Retina (tissue), 1 donor: ENCODE measurements around the gene RBPJ.
"Not testable (repeated sequence)": the region's sequence is repeated elsewhere in the genome, so short reads cannot be mapped to it uniquely, and the experiment has no call there.

Source experiments
- DNase-seq: peaks from one replicate; pipeline ENCODE4 v3.0.0-alpha.2; 2016

RBPJ gene

GRCh38 chr4:26377328-26378311 is 56.8 kb downstream of the RBPJ start:
- no peak for DNase-seq

- DNase-seq, result no peak
These were observed 59.0 kb downstream of the RBPJ start for GRCh38 chr4:26379837-26380236.

DNA sequence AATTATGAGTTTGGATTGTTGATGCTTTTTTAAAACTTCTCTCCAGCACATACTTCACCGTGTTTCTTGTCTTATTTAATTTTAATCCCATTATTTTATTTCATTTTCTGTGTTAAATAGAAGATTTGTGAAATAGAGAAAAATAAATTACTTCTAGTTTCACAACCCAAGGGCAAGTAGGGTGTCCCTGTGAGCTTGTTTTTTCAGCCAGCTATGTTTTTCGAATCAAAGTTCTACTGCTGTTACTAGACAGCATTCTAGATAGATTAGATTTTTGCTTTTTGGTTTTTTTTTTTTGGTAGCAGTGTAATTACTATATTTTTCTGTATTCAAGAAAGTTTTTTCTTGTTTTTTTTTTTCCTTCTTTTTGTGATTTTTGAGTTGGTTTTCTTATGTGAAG is 59.9 kb downstream of the RBPJ start:
- DNase-seq, result no peak

DNA sequence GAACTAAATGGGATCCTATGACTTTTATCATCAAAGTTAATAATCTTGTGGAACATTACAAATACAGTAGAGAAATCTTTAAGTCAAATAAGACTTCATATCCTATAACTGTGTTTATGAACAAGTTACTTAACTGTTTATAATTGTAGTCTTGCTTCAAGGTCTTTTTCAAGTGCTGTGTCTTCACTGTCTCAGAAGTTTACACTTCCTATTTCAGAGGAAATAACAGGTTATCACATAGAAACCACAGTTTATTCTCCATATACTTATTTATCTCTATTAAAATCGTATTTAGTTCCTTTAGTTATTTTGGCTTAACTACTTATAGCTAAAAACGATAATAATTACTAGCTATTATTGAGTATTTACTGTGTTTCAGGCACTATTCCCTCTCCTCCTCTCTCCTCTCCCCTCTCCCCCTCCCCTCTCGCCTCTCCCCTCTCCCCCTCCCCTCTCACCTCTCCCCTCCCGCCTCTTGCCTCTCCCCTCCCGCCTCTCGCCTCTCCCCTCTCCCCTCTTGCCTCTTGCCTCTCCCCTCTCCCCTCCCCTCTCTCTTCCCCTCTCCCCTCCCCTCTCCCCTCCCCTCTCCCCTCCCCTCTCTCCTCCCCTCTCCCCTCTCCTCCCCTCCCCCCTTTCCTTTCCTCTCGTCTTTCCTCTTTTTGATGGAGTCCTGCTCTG is 63.7 kb downstream of the RBPJ start:
- no peak for DNase-seq

DNA sequence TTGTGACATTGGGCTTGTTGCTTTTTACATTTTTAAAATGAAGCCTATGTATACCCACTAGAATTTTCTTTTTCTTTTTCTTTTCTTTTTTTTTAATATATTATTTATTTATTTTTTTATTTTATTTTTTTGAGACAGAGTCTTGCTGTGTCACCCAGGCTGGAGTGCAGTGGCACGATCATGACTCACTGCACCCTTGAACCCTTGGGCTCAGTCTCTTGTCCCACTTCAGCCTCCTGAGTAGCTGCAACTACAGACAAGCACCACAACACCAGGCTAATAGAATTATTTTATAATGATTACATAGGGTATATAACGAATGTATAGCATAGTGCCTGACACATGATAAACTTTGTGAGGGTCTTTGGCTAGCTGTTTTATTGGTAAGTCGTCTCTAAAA is 64.9 kb downstream of the RBPJ start:
- DNase-seq, result no peak

DNA sequence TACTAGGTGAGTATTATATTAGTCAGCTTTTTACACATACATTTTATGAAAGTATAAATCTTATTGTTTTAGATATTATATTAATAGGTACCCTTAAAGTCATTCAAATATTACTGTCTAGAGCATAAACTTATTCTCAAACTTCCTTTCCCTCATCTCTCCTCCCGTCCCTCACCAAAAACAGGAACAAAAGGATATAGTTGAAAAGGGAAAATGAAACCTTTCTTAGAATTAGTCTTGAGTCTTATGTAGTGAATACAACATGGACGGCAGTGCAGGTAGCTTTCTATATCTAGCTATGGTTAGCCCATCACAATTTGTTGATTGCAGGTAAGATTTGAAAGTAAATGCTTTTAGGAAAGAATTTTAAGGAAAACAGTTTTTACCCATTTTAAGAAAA is 65.6 kb downstream of the RBPJ start:
- DNase-seq, result no peak

DNA sequence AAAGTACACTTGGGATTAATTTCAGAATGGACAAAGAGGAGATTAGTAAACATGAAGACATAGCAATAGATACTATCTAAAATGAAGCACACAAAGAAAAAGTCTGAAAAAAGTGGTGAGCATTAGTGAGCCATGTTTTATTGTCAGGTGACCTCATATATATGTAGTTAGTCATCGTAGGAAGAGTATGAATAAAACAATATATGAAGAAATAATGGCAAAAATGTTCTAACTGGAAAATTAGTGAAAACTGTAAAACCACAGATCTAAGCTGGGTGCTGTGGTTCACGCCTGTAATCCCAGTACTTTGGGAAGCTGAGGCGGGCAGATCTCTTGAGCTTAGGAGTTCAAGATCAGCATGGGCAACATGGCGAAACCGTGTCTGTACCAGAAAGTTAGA is 67.9 kb downstream of the RBPJ start:
- no peak for DNase-seq

DNA sequence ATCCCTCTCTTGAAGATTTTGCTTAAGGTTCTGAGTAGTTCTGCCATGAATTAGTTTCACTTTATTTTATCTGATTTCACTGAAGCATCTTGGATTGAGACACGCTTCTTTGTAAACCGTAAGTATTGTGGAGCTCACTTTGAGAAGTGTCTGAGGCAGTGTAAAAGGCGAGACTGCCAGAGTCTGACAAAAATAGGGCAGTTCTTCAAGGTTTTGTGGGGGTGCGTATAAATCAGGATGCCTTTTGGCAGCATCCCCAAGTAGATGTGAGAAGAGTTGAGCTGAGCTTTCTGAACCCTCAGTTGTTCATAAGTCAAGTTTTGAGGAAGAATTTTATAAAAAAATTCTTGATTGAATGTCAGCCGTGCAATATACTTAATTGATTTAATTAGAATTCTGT is 76.3 kb downstream of the RBPJ start:
- DNase-seq, result no peak

DNA sequence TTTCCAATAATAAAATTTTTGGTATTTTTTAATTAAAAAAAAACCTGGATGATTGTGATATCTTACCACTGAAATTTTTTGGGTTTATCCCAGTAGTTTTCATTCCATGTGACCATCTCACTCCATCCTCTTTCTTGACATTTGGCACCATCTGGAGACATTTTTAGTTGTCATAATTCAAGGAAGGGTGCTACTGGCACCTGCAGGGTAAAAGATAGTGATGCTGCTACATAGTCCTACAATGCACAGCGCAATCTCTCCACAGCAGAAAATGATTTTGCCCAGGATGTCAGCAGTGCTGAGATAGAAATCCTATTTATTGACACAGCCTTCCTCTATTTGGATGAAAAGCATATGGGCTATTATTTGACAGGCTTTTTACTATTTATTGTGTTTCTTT is 79.3 kb downstream of the RBPJ start:
- DNase-seq, result no peak

DNA sequence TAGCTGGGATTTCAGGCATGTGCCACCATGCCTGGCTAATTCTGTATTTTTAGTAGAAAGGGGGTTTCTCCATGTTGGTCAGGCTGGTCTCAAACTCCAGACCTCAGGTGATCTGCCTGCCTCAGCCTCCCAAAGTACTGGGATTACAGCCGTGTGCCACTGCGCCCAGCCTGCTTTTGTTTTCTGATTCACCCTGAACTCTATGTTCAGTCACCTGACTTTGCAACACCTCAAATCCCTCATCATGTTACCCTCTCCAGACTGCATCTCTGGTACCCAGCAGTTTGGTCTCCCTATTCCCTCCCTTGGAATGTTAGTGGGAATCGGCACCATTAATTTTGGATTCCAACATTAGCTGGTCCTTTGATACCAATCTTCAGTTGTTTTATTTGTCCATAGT is 81.2 kb downstream of the RBPJ start:
- not testable (repeated sequence) for DNase-seq

GRCh38 chr4:26402458-26402857 is 81.6 kb downstream of the RBPJ start:
- no peak for DNase-seq

DNA sequence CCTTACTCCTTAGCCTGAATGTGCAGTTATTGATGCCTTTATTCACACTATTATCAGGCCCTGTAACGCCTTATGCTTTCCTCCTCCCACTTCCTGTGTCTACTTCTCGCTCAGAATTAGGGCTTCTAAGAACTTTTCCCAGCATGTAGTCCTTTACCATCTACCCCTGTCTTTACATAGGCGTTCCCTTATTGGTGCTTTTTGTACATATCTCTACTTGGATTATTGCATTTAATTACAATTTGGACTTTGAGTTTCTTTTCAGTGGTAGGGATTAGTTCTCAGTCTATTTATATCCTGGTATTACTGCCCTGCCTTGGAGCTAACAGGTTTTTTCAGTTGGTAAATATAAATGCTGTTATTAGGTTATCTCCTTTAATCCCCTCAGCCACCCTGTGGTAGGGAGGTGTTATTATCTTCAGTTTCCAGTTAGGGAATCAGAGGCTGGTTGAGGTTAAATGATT is 84.0 kb downstream of the RBPJ start:
- no peak for DNase-seq

DNA sequence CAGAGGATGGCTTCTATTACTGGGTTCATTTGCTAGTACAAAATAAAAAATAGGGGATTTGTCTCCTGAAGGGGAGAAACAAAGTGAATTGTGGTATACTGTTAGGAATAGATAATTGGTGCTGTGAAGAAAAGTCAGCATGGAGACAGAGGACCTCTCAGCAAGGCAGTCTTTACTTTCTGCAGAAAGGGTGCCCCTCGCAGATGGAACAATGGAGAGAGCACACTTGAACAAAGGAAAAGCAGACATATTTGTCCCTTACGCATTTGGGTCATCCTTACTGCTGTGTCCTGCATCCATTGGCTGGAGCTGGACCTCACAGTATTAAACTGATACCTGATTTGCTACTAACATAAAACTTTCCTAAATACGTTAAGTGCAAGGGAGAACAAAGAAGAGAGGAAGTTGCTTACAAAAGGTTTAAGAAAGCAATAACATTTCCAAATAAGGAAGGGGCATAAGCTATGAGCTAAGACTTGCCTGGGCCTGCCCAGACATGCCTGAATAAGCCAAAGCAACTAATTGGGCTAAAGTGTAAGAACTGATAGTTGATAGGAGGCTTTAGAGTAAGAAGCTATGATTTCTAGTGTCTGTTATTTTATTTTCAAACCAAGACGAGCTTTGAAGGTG is 85.6 kb downstream of the RBPJ start:
- DNase-seq, result no peak

GRCh38 chr4:26407476-26407875 is 86.7 kb downstream of the RBPJ start:
- DNase-seq, result no peak

GRCh38 chr4:26410385-26411293 is 89.8 kb downstream of the RBPJ start:
- DNase-seq, result peak; percentile 45

DNA sequence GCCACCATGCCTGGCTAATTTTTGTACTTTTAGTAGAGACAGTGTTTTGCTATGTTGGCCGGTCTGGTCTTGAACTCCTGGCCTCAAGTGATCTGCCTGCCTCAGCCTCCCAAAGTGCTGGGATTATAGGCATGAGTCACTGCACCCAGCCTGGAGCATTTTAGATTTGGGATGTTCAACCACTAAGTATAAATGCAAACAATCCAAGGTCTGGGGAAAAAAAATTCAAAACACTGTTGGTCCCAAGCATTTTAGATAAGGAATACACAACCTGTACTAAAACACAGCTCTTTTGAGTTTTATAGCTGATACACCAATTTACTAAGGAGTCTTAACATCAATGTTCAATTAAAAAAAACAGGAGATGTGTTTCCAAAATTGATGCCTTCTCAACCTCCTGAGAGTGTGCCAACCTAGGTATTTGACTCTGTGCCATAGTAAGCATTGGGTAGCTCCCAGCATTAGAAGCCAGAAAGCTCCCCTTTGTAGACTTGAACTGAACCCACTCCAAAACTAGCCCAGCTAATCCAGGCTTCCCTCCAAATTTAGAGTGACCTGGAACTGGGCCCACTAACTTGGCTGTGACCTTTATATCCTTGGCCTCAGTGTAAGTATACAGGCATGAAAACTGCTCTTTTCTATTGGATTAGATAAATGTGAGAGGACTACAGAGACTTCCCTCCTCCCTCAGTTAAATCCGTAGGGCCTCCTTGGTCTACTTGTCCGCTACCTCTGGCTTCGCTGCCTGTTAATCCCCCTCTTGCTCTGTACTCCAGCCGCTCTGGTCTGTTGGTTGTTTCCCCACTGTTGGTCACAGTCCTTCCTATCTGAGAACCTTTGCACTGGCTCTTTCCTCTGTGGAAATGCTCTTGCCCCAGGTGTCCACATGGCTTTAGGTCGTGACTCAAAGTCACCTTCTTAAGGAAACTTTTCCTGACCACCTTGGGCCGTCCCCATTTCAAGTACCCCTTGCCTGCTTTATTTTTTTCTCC is 91.9 kb downstream of the RBPJ start:
- no peak for DNase-seq

GRCh38 chr4:26413582-26413981 is 92.8 kb downstream of the RBPJ start:
- no peak for DNase-seq

DNA sequence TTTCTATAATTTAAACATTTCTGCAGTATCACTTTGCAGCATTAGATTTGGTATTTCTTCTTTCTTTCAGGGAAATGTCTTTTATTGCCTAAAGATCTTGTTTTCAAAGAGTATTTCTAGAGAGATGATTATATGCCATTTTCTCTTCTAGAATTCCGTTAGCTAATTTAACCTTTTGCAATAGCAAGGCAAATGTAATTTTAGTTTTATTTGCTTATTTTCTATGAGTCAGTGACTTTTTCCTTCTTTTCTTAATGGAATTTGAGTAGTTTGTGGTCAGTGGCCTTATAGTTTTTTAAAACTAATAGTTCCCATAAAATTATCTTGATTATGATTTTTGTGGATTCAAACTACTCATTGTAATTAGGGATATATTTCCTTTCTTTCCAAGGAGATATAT is 97.3 kb downstream of the RBPJ start:
- no peak for DNase-seq

- no peak for DNase-seq
These were observed 98.0 kb downstream of the RBPJ start for GRCh38 chr4:26418850-26419249.

DNA sequence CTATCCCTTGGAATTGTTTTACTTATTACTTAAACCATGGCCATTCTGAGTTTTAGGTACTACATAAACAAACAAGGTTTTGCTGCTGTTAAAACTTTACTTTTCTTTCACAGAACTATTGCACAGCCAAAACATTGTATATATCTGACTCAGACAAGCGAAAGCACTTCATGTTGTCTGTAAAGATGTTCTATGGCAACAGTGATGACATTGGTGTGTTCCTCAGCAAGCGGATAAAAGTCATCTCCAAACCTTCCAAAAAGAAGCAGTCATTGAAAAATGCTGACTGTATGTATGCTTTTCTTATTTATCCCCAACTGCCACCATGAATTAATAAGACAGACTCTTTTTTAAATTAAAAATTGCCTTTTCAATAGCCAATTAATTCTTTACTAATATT is 99.6 kb downstream of the RBPJ start:
- DNase-seq, result no peak

- no peak for DNase-seq
These were observed 100.1 kb downstream of the RBPJ start for GRCh38 chr4:26420913-26421312.
